ENCODE data around the gene ZNF12. TPM values are rescaled to one million over a fixed set of nuclear protein-coding genes. Genes with fewer than 3 reads are reported as not detected.

The ZNF12 gene
- total and polyA plus RNA-seq, 10 of the 15 experiments (the other 5 are each of a cell fraction or from before 2014, with no cell fraction given) = 6.7 to 38.1 (median 14.4) TPM

- TF ChIP-seq IRF4 (IDR thresholded peaks at IDR 0.05; ENCODE audit: low read depth, low read length) = no peak
Measured at GRCh38 chr7:6644728-6645127, 62.0 kb downstream of the ZNF12 start (continued).

GRCh38 chr7:6643915-6644625 is 62.7 kb downstream of the ZNF12 start:
- ChIA-PET SMC1A (ENCODE audit: uncharacterized antibody, unreplicated experiment) (no interaction called here), RAD21 (ENCODE audit: unreplicated experiment) (no interaction called here), POLR2A (no interaction called here), CTCF (no interaction called here)
- H2AFZ ChIP-seq (ENCODE audit: control insufficient read depth, low read depth, low read length) = no peak overlapping the region
- in situ Hi-C loops (cut with MboI) = no loop called here
- no peak overlapping the region for H3K27ac ChIP-seq (ENCODE audit: control insufficient read depth, insufficient read depth)
- H3K27me3 ChIP-seq (replicated peaks in 1 of 2; ENCODE audit: control insufficient read depth in 2 of 2, insufficient read depth in 2 of 2, low read length in 1 of 2) = no peaks in the 10 kb centered on the region
- no peak for ATAC-seq
- H3K4me3 ChIP-seq = no peak overlapping the region
- H3K4me1 ChIP-seq (ENCODE audit: control insufficient read depth, insufficient read depth, low read length) = no peaks in the 10 kb centered on the region
- intact Hi-C loops (cut with micrococcal nuclease; ENCODE audit: unreplicated experiment) = no loop called here
- no peaks in the 10 kb centered on the region; the same call in 2 of the 3 replicates for H3K9me3 ChIP-seq (replicated peaks; ENCODE audit: control insufficient read depth, insufficient read depth, low read length)
- peaks cover under 1% of the 10 kb centered on the region; the same call in 1 of the 2 replicates for H3K79me2 ChIP-seq (ENCODE audit: control insufficient read depth, insufficient read depth, low read length)
- no peak overlapping the region for H3K4me2 ChIP-seq (ENCODE audit: control insufficient read depth, insufficient read depth)
- WGBS (ENCODE audit: insufficient coverage, insufficient replicate concordance, low lambda C conversion rate, missing lambda C conversion rate) = 99% methylated on average over 21 of the region's 21 CpGs
- no peak overlapping the region for H3K9ac ChIP-seq (ENCODE audit: control insufficient read depth, insufficient read depth, low read length)
- no peak for FAIRE-seq
- peaks cover 5 to 37% of the 10 kb centered on the region in 2 experiments for H3K36me3 ChIP-seq (ENCODE audit: control insufficient read depth in 2 of 2, insufficient read depth in 2 of 2, low read length in 1 of 2)
- TF ChIP-seq SMC3 (IDR thresholded peaks at IDR 0.05; ENCODE audit: borderline replicate concordance, low read length) (no peak), POLR2A (IDR thresholded peaks at IDR 0.05; ENCODE audit: low read depth, low read length) (peak; percentile 26; the same call in 1 of the 2 replicates)
- H4K20me1 ChIP-seq (ENCODE audit: control insufficient read depth, insufficient read depth) = no peaks in the 10 kb centered on the region
- DNase-seq (ENCODE audit: low read depth, low spot score) = no peak
- BruUV-seq (replicated peaks) = no TSS peak

- ChIA-PET CTCF (no interaction called here), SMC1A (ENCODE audit: uncharacterized antibody, unreplicated experiment) (no interaction called here), POLR2A (no interaction called here), RAD21 (ENCODE audit: unreplicated experiment) (no interaction called here)
- Histone ChIP-seq H3K9me3 (replicated peaks; ENCODE audit: control insufficient read depth, insufficient read depth, low read length) (no peaks in the 10 kb centered on the region; the same call in 2 of the 3 replicates), H3K4me1 (ENCODE audit: control insufficient read depth, insufficient read depth, low read length) (peaks cover 6% of the 10 kb centered on the region; the same call in 1 of the 2 replicates), H3K4me3 (no peak overlapping the region), H3K4me2 (ENCODE audit: control insufficient read depth, insufficient read depth) (no peak overlapping the region), H3K9ac (ENCODE audit: control insufficient read depth, insufficient read depth, low read length) (no peak overlapping the region), H3K27ac (ENCODE audit: control insufficient read depth, insufficient read depth) (no peak overlapping the region), H3K36me3 (ENCODE audit: control insufficient read depth in 2 of 2, insufficient read depth in 2 of 2, low read length in 1 of 2) (peaks cover 5 to 29% of the 10 kb centered on the region in 2 experiments), H4K20me1 (ENCODE audit: control insufficient read depth, insufficient read depth) (no peaks in the 10 kb centered on the region; the same call in 1 of the 2 replicates), H2AFZ (ENCODE audit: control insufficient read depth, low read depth, low read length) (no peak overlapping the region), H3K27me3 (replicated peaks in 1 of 2; ENCODE audit: control insufficient read depth in 2 of 2, insufficient read depth in 2 of 2, low read length in 1 of 2) (no peaks in the 10 kb centered on the region), H3K79me2 (ENCODE audit: control insufficient read depth, insufficient read depth, low read length) (peaks cover 10% of the 10 kb centered on the region)
- FAIRE-seq (no peak), DNase-seq (ENCODE audit: low read depth, low spot score) (no peak), ATAC-seq (no peak)
- in situ Hi-C loops (cut with MboI) (no loop called here), intact Hi-C loops (cut with micrococcal nuclease; ENCODE audit: unreplicated experiment) (no loop called here)
- BruUV-seq (replicated peaks) = no TSS peak
- 94% methylated on average over 20 of the region's 22 CpGs for WGBS (ENCODE audit: insufficient coverage, insufficient replicate concordance, low lambda C conversion rate, missing lambda C conversion rate)
- TF ChIP-seq SMAD1 (IDR thresholded peaks at IDR 0.05; ENCODE audit: low read depth, partially characterized antibody) (no peak), CREB1 (IDR thresholded peaks at IDR 0.05; ENCODE audit: low read depth) (no peak), BHLHE40 (IDR thresholded peaks at IDR 0.05; ENCODE audit: borderline replicate concordance in 1 of 2, low read depth in 2 of 2, low read length in 1 of 2) (no peak), GABPA (IDR thresholded peaks at IDR 0.05; ENCODE audit: low read depth) (no peak), HDGF (IDR thresholded peaks at IDR 0.05) (no peak), ZBTB4 (CRISPR knock-in tag; IDR thresholded peaks at IDR 0.05) (no peak), RUNX3 (IDR thresholded peaks at IDR 0.05; ENCODE audit: low read length) (no peak), IRF4 (IDR thresholded peaks at IDR 0.05; ENCODE audit: low read depth, low read length) (no peak), NFIC (IDR thresholded peaks at IDR 0.05; ENCODE audit: low read depth, low read length) (no peak)
Measured at GRCh38 chr7:6642861-6643640, 63.7 kb downstream of the ZNF12 start.

Data from GM12878 (cell line).